EL (cell line): ENCODE data around the gene CD52.
A peak's percentile ranks its signal among the peaks of the same experiment; 100 is the strongest.

Source experiments
- DNase-seq: peaks from one replicate; pipeline ENCODE4 v3.0.0-alpha.2; 2016

The CD52 gene

GRCh38 chr1:26317612-26318337, at the start of gene CD52:
CD52 (plus strand) TSS chr1:26317958; CDS start chr1:26318018, 60 bp downstream.
- no peak for DNase-seq

- DNase-seq, result no peak
These were observed 49.2 kb upstream of the CD52 start for GRCh38 chr1:26268290-26269197.

GRCh38 chr1:26269198-26269550, 48.6 kb upstream of the CD52 start:
- DNase-seq, result no peak

GRCh38 chr1:26274801-26275425, 42.8 kb upstream of the CD52 start:
- peak; percentile 50 for DNase-seq

GRCh38 chr1:26275580-26276431, 42.0 kb upstream of the CD52 start:
- DNase-seq, result peak; percentile 98

GRCh38 chr1:26276432-26276838, 41.3 kb upstream of the CD52 start:
- no peak for DNase-seq

- no peak for DNase-seq
These were observed 40.5 kb upstream of the CD52 start for GRCh38 chr1:26277261-26277661.

GRCh38 chr1:26277719-26278118, 40.0 kb upstream of the CD52 start:
- no peak for DNase-seq

GRCh38 chr1:26278303-26278702, 39.5 kb upstream of the CD52 start:
- peak; percentile 66 for DNase-seq

GRCh38 chr1:26278724-26279455, 38.9 kb upstream of the CD52 start:
- peak; percentile 80 for DNase-seq

- DNase-seq, result peak; percentile 87
These were observed 38.1 kb upstream of the CD52 start, which contains the start of gene SH3BGRL3 for GRCh38 chr1:26279456-26280332. SH3BGRL3 (plus strand) TSS chr1:26280086; CDS start chr1:26280156, 70 bp downstream.

GRCh38 chr1:26280333-26281042, 37.3 kb upstream of the CD52 start:
- DNase-seq, result peak; percentile 76

GRCh38 chr1:26281091-26281958, 36.4 kb upstream of the CD52 start:
- DNase-seq, result peak; percentile 59

- DNase-seq, result no peak
These were observed 35.8 kb upstream of the CD52 start for GRCh38 chr1:26281971-26282370.

- DNase-seq, result no peak
These were observed 35.3 kb upstream of the CD52 start for GRCh38 chr1:26282401-26282918.

GRCh38 chr1:26283279-26283853, 34.4 kb upstream of the CD52 start:
- peak; percentile 26 for DNase-seq

- DNase-seq, result no peak
These were observed 33.7 kb upstream of the CD52 start for GRCh38 chr1:26283871-26284596.
